Liver (tissue), 3 donors: ENCODE data around the gene MLXIP.

Source experiments
- ATF3 ChIP-seq: IDR thresholded peaks from 2 replicates; pipeline ENCODE4 v1.6.1; 2016; ENCODE audit warnings: antibody characterized with exemption
- CTCF ChIP-seq: fragments of 150-350 bp; IDR thresholded peaks from 2 replicates; pipeline ENCODE4 v1.5.1; 2017; ENCODE audit warnings: improper control_type of control experiment, low read depth, low read length; ENCODE audit not compliant: missing input control
- EGR1 ChIP-seq, 2 donors: IDR thresholded peaks; 2 replicates each; pipeline ENCODE4 v1.6.1; 2016 to 2018; ENCODE audit warnings: antibody characterized with exemption in 2 of 2, low read depth in 2 of 2
- FOXA2 ChIP-seq: IDR thresholded peaks from 2 replicates; pipeline ENCODE4 v1.6.1; 2016; ENCODE audit warnings: antibody characterized with exemption
- GABPA ChIP-seq, 2 donors: IDR thresholded peaks in 1 of 2; conservative IDR thresholded peaks in 1 of 2; 2 replicates each; pipeline ENCODE4 v1.6.1; 2016; ENCODE audit warnings: antibody characterized with exemption in 2 of 2, mild to moderate bottlenecking in 1 of 2, moderate library complexity in 1 of 2
- MAX ChIP-seq: IDR thresholded peaks from 2 replicates; pipeline ENCODE4 v1.6.1; 2016; ENCODE audit warnings: antibody characterized with exemption
- RAD21 ChIP-seq, 2 donors: IDR thresholded peaks; 2 replicates each; pipeline ENCODE4 v1.6.1; 2016; ENCODE audit warnings: antibody characterized with exemption in 2 of 2, mild to moderate bottlenecking in 2 of 2
- REST ChIP-seq: IDR thresholded peaks from 2 replicates; pipeline ENCODE4 v1.6.1; 2016; ENCODE audit warnings: antibody characterized with exemption, mild to moderate bottlenecking
- RXRA ChIP-seq, 2 donors: IDR thresholded peaks; 2 replicates each; pipeline ENCODE4 v1.6.1; 2017 to 2018; ENCODE audit warnings: antibody characterized with exemption in 2 of 2, mild to moderate bottlenecking in 1 of 2
- TAF1 ChIP-seq: conservative IDR thresholded peaks from 2 replicates; pipeline ENCODE4 v1.6.1; 2016; ENCODE audit warnings: antibody characterized with exemption, mild to moderate bottlenecking
- YY1 ChIP-seq: IDR thresholded peaks from 2 replicates; pipeline ENCODE4 v1.6.1; 2016; ENCODE audit warnings: antibody characterized with exemption, mild to moderate bottlenecking
- ZBTB33 ChIP-seq: IDR thresholded peaks from 2 replicates; pipeline ENCODE4 v1.6.1; 2016; ENCODE audit warnings: antibody characterized with exemption
- donor health status: healthy.
- donor health status: healthy.

- TF ChIP-seq REST = no peak
- no peak for TF ChIP-seq TAF1
- TF ChIP-seq YY1 = no peak
- no peak for TF ChIP-seq CTCF
- TF ChIP-seq RAD21 (IDR thresholded peaks at IDR 0.05) = no peak
- TF ChIP-seq FOXA2 = no peak
- TF ChIP-seq EGR1 (IDR thresholded peaks at IDR 0.05; ENCODE audit: low read depth in 2 of 2) = no peak
- no peak for TF ChIP-seq ZBTB33
- TF ChIP-seq ATF3 = no peak
- no peak for TF ChIP-seq RXRA (IDR thresholded peaks at IDR 0.05)
- no peak for TF ChIP-seq MAX
- no peak for TF ChIP-seq GABPA (IDR thresholded peaks at IDR 0.05 in 1 of 2, conservative IDR thresholded peaks at IDR 0.05 in 1 of 2)
Measured at GRCh38 chr12:122032580-122032979, 46.0 kb upstream of the MLXIP start.
